Measurements from ENCODE around the gene ELP1. TPM values are rescaled to one million over a fixed set of nuclear protein-coding genes. Genes with fewer than 3 reads are reported as not detected.
"Not testable (repeated sequence)": the region's sequence is repeated elsewhere in the genome, so short reads cannot be mapped to it uniquely, and the experiment has no call there.

ELP1 gene
- total and polyA plus RNA-seq, 2 donors: 23.4 to 25.1 TPM

GRCh38 chr9:108844391-108844790 lies 89.5 kb downstream of the ELP1 start:
- WGBS: 74% methylated on average over 2 of the region's 2 CpGs
- peaks cover 0 to 4% of the 10 kb centered on the region in 2 donors for H3K4me1 ChIP-seq (ENCODE audit: control insufficient read depth in 2 of 2, insufficient read depth in 2 of 2, low read length in 2 of 2)
- no peak overlapping the region for H3K27ac ChIP-seq (ENCODE audit: low read depth in 1 of 2, low read length in 1 of 2)
- H3K4me3 ChIP-seq (ENCODE audit: low read length in 2 of 2): no peak overlapping the region
- no peaks in the 10 kb centered on the region for H3K9me3 ChIP-seq (ENCODE audit: control insufficient read depth in 2 of 2, insufficient read depth in 1 of 2, low read length in 1 of 2)
- no peak for DNase-seq (ENCODE audit: low read depth in 6 of 9, low spot score in 9 of 9)
- no peaks in the 10 kb centered on the region for H3K36me3 ChIP-seq (ENCODE audit: control insufficient read depth in 2 of 2, insufficient read depth in 2 of 2, low read length in 1 of 2)
- no peaks in the 10 kb centered on the region for H3K27me3 ChIP-seq (ENCODE audit: control insufficient read depth in 2 of 2, insufficient read depth in 1 of 2, low read length in 1 of 2)

- 29% methylated on average over 16 of the region's 16 CpGs for WGBS
- peak in 5 of 9 donors; percentile 4 to 47 (median 13) for DNase-seq (ENCODE audit: low read depth in 6 of 9, low spot score in 9 of 9)
- Histone ChIP-seq H3K27me3 (ENCODE audit: control insufficient read depth in 2 of 2, insufficient read depth in 1 of 2, low read length in 1 of 2) (no peaks in the 10 kb centered on the region), H3K4me1 (ENCODE audit: control insufficient read depth in 2 of 2, insufficient read depth in 2 of 2, low read length in 2 of 2) (peaks cover 0 to 4% of the 10 kb centered on the region in 2 donors), H3K9me3 (ENCODE audit: control insufficient read depth in 2 of 2, insufficient read depth in 1 of 2, low read length in 1 of 2) (no peaks in the 10 kb centered on the region), H3K4me3 (ENCODE audit: low read length in 2 of 2) (no peak overlapping the region), H3K36me3 (ENCODE audit: control insufficient read depth in 2 of 2, insufficient read depth in 2 of 2, low read length in 1 of 2) (no peaks in the 10 kb centered on the region), H3K27ac (ENCODE audit: low read depth in 1 of 2, low read length in 1 of 2) (no peak overlapping the region)
These were observed 91.2 kb downstream of the ELP1 start for GRCh38 chr9:108842610-108843295.

DNA sequence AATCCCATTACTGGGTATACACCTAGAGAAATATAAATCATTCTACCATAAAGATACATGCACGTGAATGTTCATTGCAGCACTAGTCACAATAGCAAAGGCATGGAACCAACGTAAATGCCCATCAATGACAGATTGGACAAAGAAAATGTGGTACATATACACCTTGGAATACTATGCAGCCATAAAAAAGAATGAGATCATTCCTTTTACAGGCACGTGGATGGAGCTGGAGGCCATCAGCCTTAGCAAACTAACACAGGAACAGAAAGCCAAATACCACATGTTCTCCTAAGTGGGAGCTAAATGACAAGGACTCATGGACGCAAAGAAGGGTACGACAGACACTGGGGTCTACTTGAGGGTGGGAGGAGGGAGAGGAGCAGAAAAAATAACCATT lies 94.4 kb downstream of the ELP1 start:
- not testable (repeated sequence) for H3K27ac ChIP-seq (ENCODE audit: low read depth in 1 of 2, low read length in 1 of 2); H3K27me3 ChIP-seq (ENCODE audit: control insufficient read depth in 2 of 2, insufficient read depth in 1 of 2, low read length in 1 of 2); H3K9me3 ChIP-seq (ENCODE audit: control insufficient read depth in 2 of 2, insufficient read depth in 1 of 2, low read length in 1 of 2); DNase-seq (ENCODE audit: low read depth in 6 of 9, low spot score in 9 of 9); H3K36me3 ChIP-seq (ENCODE audit: control insufficient read depth in 2 of 2, insufficient read depth in 2 of 2, low read length in 1 of 2); H3K4me1 ChIP-seq (ENCODE audit: control insufficient read depth in 2 of 2, insufficient read depth in 2 of 2, low read length in 2 of 2); H3K4me3 ChIP-seq (ENCODE audit: low read length in 2 of 2)
- 99% methylated on average over 5 of the region's 5 CpGs for WGBS

GRCh38 chr9:108838017-108838416 lies 95.9 kb downstream of the ELP1 start:
- no peaks in the 10 kb centered on the region for H3K9me3 ChIP-seq (ENCODE audit: control insufficient read depth in 2 of 2, insufficient read depth in 1 of 2, low read length in 1 of 2)
- H3K4me3 ChIP-seq (ENCODE audit: low read length in 2 of 2): no peak overlapping the region
- DNase-seq (ENCODE audit: low read depth in 6 of 9, low spot score in 9 of 9): no peak
- no peaks in the 10 kb centered on the region for H3K27me3 ChIP-seq (ENCODE audit: control insufficient read depth in 2 of 2, insufficient read depth in 1 of 2, low read length in 1 of 2)
- WGBS: 97% methylated on average over 6 of the region's 6 CpGs
- no peak overlapping the region for H3K27ac ChIP-seq (ENCODE audit: low read depth in 1 of 2, low read length in 1 of 2)
- H3K4me1 ChIP-seq (ENCODE audit: control insufficient read depth in 2 of 2, insufficient read depth in 2 of 2, low read length in 2 of 2): peaks cover 0 to 4% of the 10 kb centered on the region in 2 donors
- H3K36me3 ChIP-seq (ENCODE audit: control insufficient read depth in 2 of 2, insufficient read depth in 2 of 2, low read length in 1 of 2): no peaks in the 10 kb centered on the region

DNA sequence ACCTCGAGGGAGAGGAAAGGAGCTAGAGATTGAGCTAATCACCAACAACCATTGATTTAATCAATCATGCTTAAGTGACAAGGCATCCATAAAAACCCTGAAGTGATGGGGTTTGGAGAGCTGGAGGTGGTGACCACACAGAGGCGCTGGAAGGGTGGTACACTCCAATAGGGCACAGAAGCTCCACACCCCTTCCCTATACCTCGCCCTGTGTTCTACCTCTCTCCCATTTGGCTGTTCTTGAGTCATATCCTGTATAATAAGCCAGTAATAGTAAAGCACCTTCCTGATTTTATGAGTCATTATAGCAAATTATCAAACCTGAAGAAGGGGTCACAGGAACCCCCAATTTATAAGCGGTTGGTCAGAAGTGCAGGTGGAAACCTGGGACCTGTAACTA lies 96.4 kb downstream of the ELP1 start:
- H3K4me3 ChIP-seq (ENCODE audit: low read length in 2 of 2): no peak overlapping the region
- no peaks in the 10 kb centered on the region for H3K4me1 ChIP-seq (ENCODE audit: control insufficient read depth in 2 of 2, insufficient read depth in 2 of 2, low read length in 2 of 2)
- no peak overlapping the region for H3K27ac ChIP-seq (ENCODE audit: low read depth in 1 of 2, low read length in 1 of 2)
- 87% methylated on average over 4 of the region's 4 CpGs for WGBS
- no peaks in the 10 kb centered on the region for H3K27me3 ChIP-seq (ENCODE audit: control insufficient read depth in 2 of 2, insufficient read depth in 1 of 2, low read length in 1 of 2)
- no peaks in the 10 kb centered on the region for H3K36me3 ChIP-seq (ENCODE audit: control insufficient read depth in 2 of 2, insufficient read depth in 2 of 2, low read length in 1 of 2)
- H3K9me3 ChIP-seq (ENCODE audit: control insufficient read depth in 2 of 2, insufficient read depth in 1 of 2, low read length in 1 of 2): no peaks in the 10 kb centered on the region
- no peak for DNase-seq (ENCODE audit: low read depth in 6 of 9, low spot score in 9 of 9)

- no peaks in the 10 kb centered on the region for H3K27me3 ChIP-seq (ENCODE audit: control insufficient read depth in 2 of 2, insufficient read depth in 1 of 2, low read length in 1 of 2)
- no peak overlapping the region for H3K4me3 ChIP-seq (ENCODE audit: low read length in 2 of 2)
- no peak overlapping the region for H3K27ac ChIP-seq (ENCODE audit: low read depth in 1 of 2, low read length in 1 of 2)
- H3K36me3 ChIP-seq (ENCODE audit: control insufficient read depth in 2 of 2, insufficient read depth in 2 of 2, low read length in 1 of 2): no peaks in the 10 kb centered on the region
- WGBS: 83% methylated on average over 5 of the region's 5 CpGs
- DNase-seq (ENCODE audit: low read depth in 6 of 9, low spot score in 9 of 9): no peak
- no peaks in the 10 kb centered on the region for H3K4me1 ChIP-seq (ENCODE audit: control insufficient read depth in 2 of 2, insufficient read depth in 2 of 2, low read length in 2 of 2)
- H3K9me3 ChIP-seq (ENCODE audit: control insufficient read depth in 2 of 2, insufficient read depth in 1 of 2, low read length in 1 of 2): no peaks in the 10 kb centered on the region
These were observed 97.1 kb downstream of the ELP1 start for GRCh38 chr9:108836781-108837180.

- Histone ChIP-seq H3K9me3 (ENCODE audit: control insufficient read depth in 2 of 2, insufficient read depth in 1 of 2, low read length in 1 of 2) (no peaks in the 10 kb centered on the region), H3K4me1 (ENCODE audit: control insufficient read depth in 2 of 2, insufficient read depth in 2 of 2, low read length in 2 of 2) (no peaks in the 10 kb centered on the region), H3K27ac (ENCODE audit: low read depth in 1 of 2, low read length in 1 of 2) (no peak overlapping the region), H3K4me3 (ENCODE audit: low read length in 2 of 2) (no peak overlapping the region), H3K27me3 (ENCODE audit: control insufficient read depth in 2 of 2, insufficient read depth in 1 of 2, low read length in 1 of 2) (no peaks in the 10 kb centered on the region), H3K36me3 (ENCODE audit: control insufficient read depth in 2 of 2, insufficient read depth in 2 of 2, low read length in 1 of 2) (no peaks in the 10 kb centered on the region)
- DNase-seq (ENCODE audit: low read depth in 6 of 9, low spot score in 9 of 9): no peak
- 94% methylated on average over 9 of the region's 9 CpGs for WGBS
These were observed 97.6 kb downstream of the ELP1 start for GRCh38 chr9:108836319-108836718.

DNA sequence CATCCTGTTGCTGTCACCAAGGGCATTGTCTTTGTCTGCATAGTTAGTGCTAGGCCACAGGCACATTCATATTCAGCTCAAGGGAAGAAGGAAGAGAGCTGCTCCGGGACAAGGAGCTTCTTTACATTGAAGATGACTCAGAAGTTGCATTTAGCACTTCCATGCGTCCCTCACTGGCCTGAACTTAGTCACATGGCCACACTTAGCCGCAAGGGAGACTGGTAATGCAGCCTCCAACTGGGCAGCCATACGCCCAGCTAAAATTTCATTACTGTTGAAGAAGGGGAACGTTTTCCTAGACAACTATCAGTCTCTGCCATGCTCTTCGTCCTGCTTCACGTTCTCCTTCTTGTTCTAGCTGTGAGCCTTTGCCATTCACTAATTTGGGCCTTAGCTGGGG lies 98.1 kb downstream of the ELP1 start:
- no peaks in the 10 kb centered on the region for H3K36me3 ChIP-seq (ENCODE audit: control insufficient read depth in 2 of 2, insufficient read depth in 2 of 2, low read length in 1 of 2)
- no peaks in the 10 kb centered on the region for H3K27me3 ChIP-seq (ENCODE audit: control insufficient read depth in 2 of 2, insufficient read depth in 1 of 2, low read length in 1 of 2)
- no peak overlapping the region for H3K4me3 ChIP-seq (ENCODE audit: low read length in 2 of 2)
- no peaks in the 10 kb centered on the region for H3K9me3 ChIP-seq (ENCODE audit: control insufficient read depth in 2 of 2, insufficient read depth in 1 of 2, low read length in 1 of 2)
- H3K4me1 ChIP-seq (ENCODE audit: control insufficient read depth in 2 of 2, insufficient read depth in 2 of 2, low read length in 2 of 2): no peaks in the 10 kb centered on the region
- WGBS: 96% methylated on average over 7 of the region's 7 CpGs
- DNase-seq (ENCODE audit: low read depth in 6 of 9, low spot score in 9 of 9): no peak
- H3K27ac ChIP-seq (ENCODE audit: low read depth in 1 of 2, low read length in 1 of 2): no peak overlapping the region

DNA sequence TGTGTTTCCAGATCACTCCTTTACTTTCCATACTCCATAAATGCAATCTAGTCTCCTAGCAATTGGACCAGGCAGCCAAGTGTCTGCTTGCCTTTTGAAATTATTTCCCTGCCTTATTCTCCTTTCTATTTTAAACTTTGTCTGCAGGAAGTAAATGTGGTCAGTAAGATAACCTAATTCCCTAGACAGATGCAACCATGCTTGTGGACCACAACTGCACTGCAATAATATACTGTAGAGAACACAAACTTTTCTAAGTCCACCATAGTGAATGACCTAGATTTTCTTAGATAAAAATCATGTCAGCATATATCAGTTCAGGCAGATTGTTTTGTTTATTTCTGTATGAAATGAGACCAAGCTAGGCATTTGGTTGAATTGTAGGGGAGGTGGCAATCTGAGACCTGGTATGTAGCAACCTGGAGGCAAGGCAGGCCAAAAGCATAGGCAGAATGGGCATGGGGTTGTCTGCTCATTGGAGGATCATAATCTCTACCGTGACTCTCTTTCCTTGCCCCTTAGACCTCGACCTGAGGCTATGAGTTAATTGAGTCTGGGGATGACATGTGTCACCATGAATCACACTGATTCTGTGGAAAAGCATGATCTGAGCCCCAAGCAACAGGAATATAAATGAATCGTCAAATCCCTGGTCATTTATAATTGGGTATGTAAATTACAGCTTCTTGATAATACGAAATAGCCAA lies 98.8 kb downstream of the ELP1 start:
- Histone ChIP-seq H3K4me3 (ENCODE audit: low read length in 2 of 2) (no peak overlapping the region), H3K27me3 (ENCODE audit: control insufficient read depth in 2 of 2, insufficient read depth in 1 of 2, low read length in 1 of 2) (no peaks in the 10 kb centered on the region), H3K9me3 (ENCODE audit: control insufficient read depth in 2 of 2, insufficient read depth in 1 of 2, low read length in 1 of 2) (no peaks in the 10 kb centered on the region), H3K27ac (ENCODE audit: low read depth in 1 of 2, low read length in 1 of 2) (no peak overlapping the region), H3K36me3 (ENCODE audit: control insufficient read depth in 2 of 2, insufficient read depth in 2 of 2, low read length in 1 of 2) (no peaks in the 10 kb centered on the region), H3K4me1 (ENCODE audit: control insufficient read depth in 2 of 2, insufficient read depth in 2 of 2, low read length in 2 of 2) (no peaks in the 10 kb centered on the region)
- DNase-seq (ENCODE audit: low read depth in 6 of 9, low spot score in 9 of 9): no peak
- 64% methylated on average over 4 of the region's 4 CpGs for WGBS

Data from thymus (tissue), 11 donors.